PC-3 (cell line): ENCODE results near the gene KBTBD4. TPM values are rescaled to one million over a fixed set of nuclear protein-coding genes. Genes with fewer than 3 reads are reported as not detected.

Source experiments
- ATAC-seq: fragments of 200-7000 bp; cut with Tn5 transposase; 2 replicates; pipeline ENCODE4 v1.9.1; 2020; ENCODE audit warnings: mild to moderate bottlenecking, moderate library complexity
- BruUV-seq: library from RNA; stranded (reverse); fragments of 400-500 nt; replicated peaks from 2 replicates; lab custom pipeline; 2021; lab: Mats Ljungman, UMichigan
- CTCF ChIA-PET: fragments of 300-600 bp; sonication (Branson Sonifier 250); formaldehyde crosslinking; loops from one replicate; lab custom pipeline; 2022; ENCODE audit warnings: antibody characterized with exemption; lab: Charles Lee
- POLR2A ChIA-PET: fragments of 300-600 bp; sonication (Branson Sonifier 250); formaldehyde crosslinking; loops from one replicate; lab custom pipeline; 2022; ENCODE audit warnings: antibody characterized with exemption; ENCODE audit not compliant: unreplicated experiment; lab: Charles Lee
- DNase-seq: peaks from one replicate; pipeline ENCODE4 v3.0.0-alpha.2; 2015
- H2AFZ ChIP-seq: fragments of 300-600 bp; sonication (generic); 2 replicates; pipeline ENCODE4 v1.6.0; 2016; ENCODE audit warnings: antibody characterized with exemption, low read length
- H3F3A ChIP-seq: fragments of 300-600 bp; sonication (generic); one replicate; pipeline ENCODE4 v1.6.0; 2017; ENCODE audit warnings: antibody characterized with exemption, low read length, control low read depth, mild to moderate bottlenecking; ENCODE audit not compliant: unreplicated experiment
- H3K27ac ChIP-seq: fragments of 300-600 bp; sonication (generic); 2 replicates; pipeline ENCODE4 v1.5.1; 2016; ENCODE audit warnings: mild to moderate bottlenecking, low read length
- H3K27me3 ChIP-seq: fragments of 300-600 bp; sonication (generic); 2 replicates; pipeline ENCODE4 v1.6.1; 2016; ENCODE audit warnings: low read length, mixed read lengths
- H3K36me3 ChIP-seq: fragments of 300-600 bp; sonication (generic); 2 replicates; pipeline ENCODE4 v1.6.1; 2016; ENCODE audit warnings: low read depth, mixed run types, low read length, mixed read lengths
- H3K4me1 ChIP-seq: fragments of 300-600 bp; sonication (generic); 2 replicates; pipeline ENCODE4 v1.5.1; 2016; ENCODE audit warnings: low read length; ENCODE audit not compliant: insufficient read depth
- H3K4me2 ChIP-seq: fragments of 300-600 bp; sonication (generic); 2 replicates; pipeline ENCODE4 v1.6.0; 2016; ENCODE audit warnings: low read length
- H3K4me3 ChIP-seq: fragments of 300-600 bp; sonication (generic); 2 replicates; pipeline ENCODE4 v1.5.1; 2016; ENCODE audit warnings: mild to moderate bottlenecking, low read length, mixed read lengths
- H3K79me2 ChIP-seq: fragments of 300-600 bp; sonication (generic); 2 replicates; pipeline ENCODE4 v1.6.1; 2017; ENCODE audit warnings: low read length, mixed read lengths
- H3K9ac ChIP-seq: fragments of 300-600 bp; sonication (generic); 2 replicates; pipeline ENCODE4 v1.6.0; 2016; ENCODE audit warnings: mild to moderate bottlenecking, low read length
- H3K9me2 ChIP-seq: fragments of 300-600 bp; sonication (generic); replicated peaks from 2 replicates; pipeline ENCODE4 v1.6.1; 2016; ENCODE audit warnings: mixed run types, low read length, mixed read lengths
- H3K9me3 ChIP-seq: fragments of 300-600 bp; sonication (generic); 2 replicates; pipeline ENCODE4 v1.6.1; 2016; ENCODE audit warnings: low read length, mixed read lengths
- H4K20me1 ChIP-seq: fragments of 300-600 bp; sonication (generic); 2 replicates; pipeline ENCODE4 v1.6.1; 2016; ENCODE audit warnings: low read length, mixed read lengths
- CTCF ChIP-seq: fragments of 300-600 bp; sonication (generic); conservative IDR thresholded peaks from 2 replicates; pipeline ENCODE4 v1.5.1; 2017; ENCODE audit warnings: antibody characterized with exemption, low read depth, mild to moderate bottlenecking, low read length
- EZH2 ChIP-seq: fragments of 300-600 bp; sonication (generic); IDR thresholded peaks from one replicate; pipeline ENCODE4 v1.6.1; 2017; ENCODE audit warnings: antibody characterized with exemption, mild to moderate bottlenecking, low read length; ENCODE audit not compliant: unreplicated experiment
- EZH2phosphoT487 ChIP-seq: fragments of 300-600 bp; sonication (generic); IDR thresholded peaks from 2 replicates; pipeline ENCODE4 v1.6.1; 2018; ENCODE audit warnings: mild to moderate bottlenecking, antibody characterized with exemption, low read length, borderline replicate concordance
- intact Hi-C: fragments of 100-400 bp; cut with micrococcal nuclease; formaldehyde crosslinking; loops from 2 replicates; pipeline ENCODE4 v1.9.0; 2023
- total RNA-seq: library from RNA; depleted of rRNA; stranded (reverse); fragments of >200 nt; gene quantifications from 2 replicates; pipeline ENCODE4 v1.2.3, GENCODE V29; 2014

KBTBD4 gene
- total RNA-seq, 1 experiment from 2014 or later = 9.8 TPM

- Histone ChIP-seq H3K9ac (no peak overlapping the region), H3K79me2 (no peaks in the 10 kb centered on the region), H2AFZ (no peak overlapping the region), H3K27me3 (peaks cover 15% of the 10 kb centered on the region), H3K36me3 (no peaks in the 10 kb centered on the region), H3K4me1 (no peaks in the 10 kb centered on the region), H3K9me2 (no peaks in the 10 kb centered on the region), H3K27ac (no peak overlapping the region), H4K20me1 (no peaks in the 10 kb centered on the region), H3K4me3 (no peak overlapping the region), H3K4me2 (no peak overlapping the region), H3K9me3 (no peaks in the 10 kb centered on the region), H3F3A (no peaks in the 10 kb centered on the region)
- TF ChIP-seq CTCF (no peak), EZH2 (no peak), EZH2phosphoT487 (no peak)
- ChIA-PET POLR2A (no interaction called here), CTCF (no interaction called here)
- ATAC-seq (no peak), DNase-seq (no peak)
- intact Hi-C loops = no loop called here
- BruUV-seq = no TSS peak
Observed at GRCh38 chr11:47595967-47596366, 17.2 kb upstream of the KBTBD4 start.

GRCh38 chr11:47595029-47595428 lies 16.3 kb upstream of the KBTBD4 start:
- H3F3A ChIP-seq = no peaks in the 10 kb centered on the region
- peaks cover 15% of the 10 kb centered on the region for H3K27me3 ChIP-seq
- no peak overlapping the region for H3K27ac ChIP-seq
- H3K36me3 ChIP-seq = no peaks in the 10 kb centered on the region
- BruUV-seq = no TSS peak
- no peak overlapping the region for H3K4me3 ChIP-seq
- no peak overlapping the region for H3K4me2 ChIP-seq
- ATAC-seq = no peak
- H2AFZ ChIP-seq = no peak overlapping the region
- H3K4me1 ChIP-seq = no peaks in the 10 kb centered on the region
- no peaks in the 10 kb centered on the region for H3K79me2 ChIP-seq
- TF ChIP-seq CTCF (no peak), EZH2phosphoT487 (no peak), EZH2 (no peak)
- H3K9me3 ChIP-seq = no peaks in the 10 kb centered on the region
- DNase-seq = no peak
- ChIA-PET POLR2A (no interaction called here), CTCF (no interaction called here)
- no peak overlapping the region for H3K9ac ChIP-seq
- intact Hi-C loops = no loop called here
- H3K9me2 ChIP-seq = no peaks in the 10 kb centered on the region
- no peaks in the 10 kb centered on the region for H4K20me1 ChIP-seq

- Histone ChIP-seq H3K27me3 (peaks cover 15% of the 10 kb centered on the region), H3K9me2 (no peaks in the 10 kb centered on the region), H2AFZ (no peak within 1 kb of the TSS), H3K4me3 (peak within 1 kb of the TSS; percentile 27; the same call in 1 of the 2 replicates), H3K9ac (no peak within 1 kb of the TSS), H3K4me1 (no peaks in the 10 kb centered on the region), H3K9me3 (no peaks in the 10 kb centered on the region), H3K27ac (no peak within 1 kb of the TSS), H4K20me1 (no peaks in the 10 kb centered on the region), H3F3A (no peaks in the 10 kb centered on the region), H3K36me3 (no peaks in the 10 kb centered on the region), H3K4me2 (peak within 1 kb of the TSS; percentile 60), H3K79me2 (no peaks in the 10 kb centered on the region)
- ATAC-seq (no peak), DNase-seq (no peak)
- ChIA-PET CTCF (no interaction called here), POLR2A (no interaction called here)
- TF ChIP-seq EZH2phosphoT487 (no peak), CTCF (no peak), EZH2 (no peak)
- no TSS peak for BruUV-seq
- intact Hi-C loops = no loop called here
Observed at GRCh38 chr11:47593934-47594855, 15.4 kb upstream of the KBTBD4 start, which contains the start of gene C1QTNF4. Gene C1QTNF4, minus strand, starts transcription at chr11:47594411. Its CDS starts 3,601 bp downstream, at chr11:47590810.
